HG03442 (cell line): ENCODE results near the gene KIAA1586.

ENCODE experiments used
- ATAC-seq: cut with Tn5 transposase; IDR thresholded peaks from one replicate; pipeline ENCODE4 v1.9.1; 2021; ENCODE audit warnings: mild to moderate bottlenecking, moderate library complexity; ENCODE audit not compliant: unreplicated experiment

KIAA1586 gene

DNA sequence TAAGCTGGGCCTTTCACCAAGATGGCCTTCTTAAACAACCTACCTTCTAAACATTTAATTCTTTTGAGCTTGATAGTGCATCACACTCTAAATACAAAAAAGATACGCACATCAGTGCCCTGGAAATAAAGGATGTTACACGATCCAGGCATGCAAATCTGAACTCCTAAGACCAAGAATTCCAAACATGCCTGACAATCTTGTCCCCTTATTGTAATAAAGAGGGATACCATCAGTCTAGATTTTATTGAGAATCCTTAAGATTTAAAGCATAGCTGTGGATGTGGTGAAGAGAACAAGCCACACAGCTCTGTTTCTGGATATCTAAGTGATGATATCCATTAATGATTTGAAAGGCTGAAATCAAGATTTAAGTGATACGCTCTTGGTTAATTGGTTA lies 56.5 kb downstream of the KIAA1586 start:
- no peak for ATAC-seq

DNA sequence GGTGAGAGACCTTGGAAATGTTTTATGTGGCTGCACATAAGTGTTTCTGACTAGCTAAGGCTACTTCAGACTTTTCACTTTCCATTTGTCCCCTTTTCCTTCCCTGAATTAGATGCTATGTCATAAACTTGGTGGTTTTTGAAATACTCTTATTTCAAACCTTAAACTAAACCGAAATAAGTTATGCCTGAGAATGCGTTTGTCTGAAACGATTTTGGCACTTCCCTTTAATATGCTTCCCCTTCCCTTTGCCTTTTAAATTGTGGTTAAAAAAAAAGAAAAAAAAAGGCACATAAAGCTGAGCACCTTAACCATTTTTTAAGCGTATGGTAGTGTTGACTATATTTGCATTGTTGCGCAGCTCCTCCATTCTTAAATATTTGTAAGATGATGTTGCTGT lies 57.8 kb downstream of the KIAA1586 start:
- no peak for ATAC-seq
